ENCODE measurements around the gene INHBA. TPM values are rescaled to one million over a fixed set of nuclear protein-coding genes. Genes with fewer than 3 reads are reported as not detected.

The INHBA gene
- total and polyA plus RNA-seq, 8 donors: 0.81 to 16.7 (median 1.1) TPM

- Histone ChIP-seq H3K27ac (no peak overlapping the region), H3K4me1 (peaks cover 0 to 8% of the 10 kb centered on the region in 2 donors), H3K27me3 (no peaks in the 10 kb centered on the region), H3K36me3 (no peaks in the 10 kb centered on the region), H3K4me3 (no peak overlapping the region), H3K9me3 (no peaks in the 10 kb centered on the region)
- intact Hi-C loops (cut with DNase I): no loop called here
- no peak for ATAC-seq
- no peak for DNase-seq
- TF ChIP-seq, protein P1, sequence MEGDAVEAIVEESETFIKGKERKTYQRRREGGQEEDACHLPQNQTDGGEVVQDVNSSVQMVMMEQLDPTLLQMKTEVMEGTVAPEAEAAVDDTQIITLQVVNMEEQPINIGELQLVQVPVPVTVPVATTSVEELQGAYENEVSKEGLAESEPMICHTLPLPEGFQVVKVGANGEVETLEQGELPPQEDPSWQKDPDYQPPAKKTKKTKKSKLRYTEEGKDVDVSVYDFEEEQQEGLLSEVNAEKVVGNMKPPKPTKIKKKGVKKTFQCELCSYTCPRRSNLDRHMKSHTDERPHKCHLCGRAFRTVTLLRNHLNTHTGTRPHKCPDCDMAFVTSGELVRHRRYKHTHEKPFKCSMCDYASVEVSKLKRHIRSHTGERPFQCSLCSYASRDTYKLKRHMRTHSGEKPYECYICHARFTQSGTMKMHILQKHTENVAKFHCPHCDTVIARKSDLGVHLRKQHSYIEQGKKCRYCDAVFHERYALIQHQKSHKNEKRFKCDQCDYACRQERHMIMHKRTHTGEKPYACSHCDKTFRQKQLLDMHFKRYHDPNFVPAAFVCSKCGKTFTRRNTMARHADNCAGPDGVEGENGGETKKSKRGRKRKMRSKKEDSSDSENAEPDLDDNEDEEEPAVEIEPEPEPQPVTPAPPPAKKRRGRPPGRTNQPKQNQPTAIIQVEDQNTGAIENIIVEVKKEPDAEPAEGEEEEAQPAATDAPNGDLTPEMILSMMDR (IDR thresholded peaks at IDR 0.05): no peak
Observed at GRCh38 chr7:41730161-41730560, 27.3 kb upstream of the INHBA start.

GRCh38 chr7:41729059-41729458 is 26.2 kb upstream of the INHBA start:
- TF ChIP-seq, protein P1 (IDR thresholded peaks at IDR 0.05): no peak
- Histone ChIP-seq H3K36me3 (no peaks in the 10 kb centered on the region), H3K27ac (no peak overlapping the region), H3K27me3 (no peaks in the 10 kb centered on the region), H3K4me1 (peaks cover 0 to 8% of the 10 kb centered on the region in 2 donors), H3K4me3 (no peak overlapping the region), H3K9me3 (no peaks in the 10 kb centered on the region)
- ATAC-seq: no peak
- intact Hi-C loops (cut with DNase I): no loop called here
- DNase-seq: no peak

- no peaks in the 10 kb centered on the region for H3K27me3 ChIP-seq
- H3K4me3 ChIP-seq: no peak overlapping the region
- no peak for ATAC-seq
- H3K9me3 ChIP-seq: no peaks in the 10 kb centered on the region
- no peak overlapping the region for H3K27ac ChIP-seq
- H3K36me3 ChIP-seq: no peaks in the 10 kb centered on the region
- TF ChIP-seq, protein P1 (IDR thresholded peaks at IDR 0.05): no peak
- DNase-seq: no peak
- no peaks in the 10 kb centered on the region for H3K4me1 ChIP-seq
- intact Hi-C loops (cut with DNase I): no loop called here
Observed at GRCh38 chr7:41725013-41725412, 22.1 kb upstream of the INHBA start.

DNA sequence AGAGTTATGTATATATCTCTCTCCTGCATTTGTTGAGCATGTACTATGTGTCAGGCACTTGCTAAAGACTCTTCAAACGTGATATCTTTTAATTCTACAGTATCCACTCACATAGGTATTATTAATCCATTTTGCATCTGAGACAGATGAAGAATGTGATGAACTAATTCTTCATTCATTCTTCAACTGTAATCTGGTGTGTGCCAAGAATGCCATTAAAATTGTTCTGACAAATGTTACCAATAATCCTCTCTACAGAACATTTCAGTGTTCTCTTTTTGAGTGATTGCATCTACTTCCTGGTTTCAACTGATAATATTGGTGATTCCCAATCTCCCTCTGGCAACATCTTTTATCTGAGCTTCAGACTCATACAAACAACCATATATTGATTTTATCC is 18.0 kb upstream of the INHBA start:
- Histone ChIP-seq H3K27me3 (no peaks in the 10 kb centered on the region), H3K4me1 (no peaks in the 10 kb centered on the region), H3K4me3 (no peak overlapping the region), H3K9me3 (no peaks in the 10 kb centered on the region), H3K36me3 (no peaks in the 10 kb centered on the region), H3K27ac (no peak overlapping the region)
- intact Hi-C loops (cut with DNase I): no loop called here
- TF ChIP-seq, protein P1 (IDR thresholded peaks at IDR 0.05): no peak
- no peak for ATAC-seq
- no peak for DNase-seq

DNA sequence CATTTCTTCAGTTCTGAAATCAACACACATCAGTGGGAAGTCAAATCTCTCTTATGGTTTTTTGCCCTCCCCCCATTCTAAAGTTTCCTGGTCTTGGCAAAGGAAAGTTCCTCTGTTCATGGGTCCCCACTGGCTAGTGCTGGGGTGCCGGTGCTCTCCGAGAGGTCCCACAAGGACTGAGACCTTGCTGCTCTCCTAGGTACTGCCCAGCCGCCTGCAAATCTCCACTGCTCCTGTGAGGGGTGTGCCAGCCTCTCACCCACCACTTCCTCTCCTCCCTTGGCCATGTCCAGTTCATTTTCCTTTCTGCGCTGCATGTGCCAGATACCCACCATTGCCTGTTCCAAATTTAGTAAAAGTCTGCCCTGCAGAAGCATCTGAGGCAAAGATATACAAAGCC is 17.2 kb upstream of the INHBA start:
- TF ChIP-seq, protein P1 (IDR thresholded peaks at IDR 0.05): no peak
- Histone ChIP-seq H3K9me3 (no peaks in the 10 kb centered on the region), H3K4me3 (no peak overlapping the region), H3K36me3 (no peaks in the 10 kb centered on the region), H3K27me3 (no peaks in the 10 kb centered on the region), H3K4me1 (no peaks in the 10 kb centered on the region), H3K27ac (no peak overlapping the region)
- intact Hi-C loops (cut with DNase I): no loop called here
- ATAC-seq: no peak
- no peak for DNase-seq

Data from left lung (tissue), 10 donors.